ENCODE measurements around the gene ZNF133.
"Not testable (repeated sequence)": the region's sequence is repeated elsewhere in the genome, so short reads cannot be mapped to it uniquely, and the experiment has no call there.

Gene ZNF133

DNA sequence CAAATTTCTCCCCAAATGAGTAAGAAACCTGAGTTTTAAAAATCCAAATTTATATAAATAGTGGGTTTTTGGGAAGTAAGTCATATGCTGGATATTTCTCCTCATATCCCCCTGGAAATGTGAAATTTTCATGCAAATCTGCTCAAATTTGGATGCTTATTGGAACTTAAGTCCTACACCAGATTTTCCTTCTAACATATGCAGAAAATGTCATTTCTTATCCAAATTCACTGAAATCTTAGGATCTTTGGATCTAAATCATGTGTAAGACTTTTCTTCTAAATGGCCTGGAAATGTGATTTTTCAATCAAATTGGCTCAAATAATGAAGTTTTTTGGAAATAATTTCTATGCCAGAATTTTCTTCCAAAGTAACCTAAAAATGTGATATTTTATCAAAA, 33.0 kb downstream of the ZNF133 start:
- DNase-seq (ENCODE audit: low read depth), result no peak
- TF ChIP-seq, protein P1, sequence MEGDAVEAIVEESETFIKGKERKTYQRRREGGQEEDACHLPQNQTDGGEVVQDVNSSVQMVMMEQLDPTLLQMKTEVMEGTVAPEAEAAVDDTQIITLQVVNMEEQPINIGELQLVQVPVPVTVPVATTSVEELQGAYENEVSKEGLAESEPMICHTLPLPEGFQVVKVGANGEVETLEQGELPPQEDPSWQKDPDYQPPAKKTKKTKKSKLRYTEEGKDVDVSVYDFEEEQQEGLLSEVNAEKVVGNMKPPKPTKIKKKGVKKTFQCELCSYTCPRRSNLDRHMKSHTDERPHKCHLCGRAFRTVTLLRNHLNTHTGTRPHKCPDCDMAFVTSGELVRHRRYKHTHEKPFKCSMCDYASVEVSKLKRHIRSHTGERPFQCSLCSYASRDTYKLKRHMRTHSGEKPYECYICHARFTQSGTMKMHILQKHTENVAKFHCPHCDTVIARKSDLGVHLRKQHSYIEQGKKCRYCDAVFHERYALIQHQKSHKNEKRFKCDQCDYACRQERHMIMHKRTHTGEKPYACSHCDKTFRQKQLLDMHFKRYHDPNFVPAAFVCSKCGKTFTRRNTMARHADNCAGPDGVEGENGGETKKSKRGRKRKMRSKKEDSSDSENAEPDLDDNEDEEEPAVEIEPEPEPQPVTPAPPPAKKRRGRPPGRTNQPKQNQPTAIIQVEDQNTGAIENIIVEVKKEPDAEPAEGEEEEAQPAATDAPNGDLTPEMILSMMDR (IDR thresholded peaks at IDR 0.05; ENCODE audit: insufficient read depth, low read depth, low read length, missing control alignments), result no peak
- H3K4me3 ChIP-seq (ENCODE audit: low read length), result no peak overlapping the region

DNA sequence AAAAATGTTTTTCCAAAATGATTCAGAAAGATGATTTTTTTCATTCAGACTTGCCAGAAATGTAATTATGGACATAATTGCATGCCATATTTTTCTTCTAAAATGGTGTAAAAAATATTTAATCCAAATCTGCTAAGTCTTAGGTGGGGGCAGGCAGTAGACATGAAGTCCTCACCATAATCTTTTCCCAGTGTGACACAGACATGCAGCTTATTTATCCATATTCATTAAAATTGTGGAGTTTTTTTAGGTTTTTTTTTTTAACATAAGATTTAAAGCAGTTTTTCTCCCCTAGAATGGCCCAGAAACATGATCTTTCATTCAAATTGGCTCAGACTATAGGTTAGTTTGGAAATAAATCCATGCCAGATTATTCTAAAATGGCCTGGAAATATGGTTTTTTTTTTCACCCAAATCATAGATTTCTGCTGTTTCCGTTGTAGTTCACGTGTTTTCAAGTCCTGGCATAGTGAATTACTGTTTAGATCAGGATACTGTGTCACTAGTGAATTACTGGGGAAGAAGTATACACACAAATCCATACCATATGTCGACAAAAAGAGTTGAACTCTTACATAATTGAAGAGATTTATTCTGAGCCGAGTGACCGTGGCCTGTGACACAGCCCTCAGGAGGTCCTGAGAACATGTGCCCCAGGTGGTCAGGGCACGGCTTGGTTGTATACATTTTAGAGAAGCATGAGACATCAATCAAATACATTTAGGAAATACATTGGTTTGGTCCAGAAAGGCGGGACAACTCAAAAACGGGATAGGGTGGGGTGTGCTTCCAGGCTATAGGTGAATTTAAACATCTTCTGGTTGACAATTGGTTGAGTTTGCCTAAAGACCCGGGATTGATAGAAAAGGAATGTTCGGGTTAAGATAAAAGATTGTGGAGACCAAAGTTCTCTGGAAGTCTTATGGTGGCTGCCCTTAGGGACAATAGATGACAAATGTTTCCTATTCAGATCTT, 33.9 kb downstream of the ZNF133 start:
- H3K4me3 ChIP-seq (ENCODE audit: low read length), result no peak overlapping the region
- TF ChIP-seq, protein P1 (IDR thresholded peaks at IDR 0.05; ENCODE audit: insufficient read depth, low read depth, low read length, missing control alignments), result no peak
- DNase-seq (ENCODE audit: low read depth), result no peak

DNA sequence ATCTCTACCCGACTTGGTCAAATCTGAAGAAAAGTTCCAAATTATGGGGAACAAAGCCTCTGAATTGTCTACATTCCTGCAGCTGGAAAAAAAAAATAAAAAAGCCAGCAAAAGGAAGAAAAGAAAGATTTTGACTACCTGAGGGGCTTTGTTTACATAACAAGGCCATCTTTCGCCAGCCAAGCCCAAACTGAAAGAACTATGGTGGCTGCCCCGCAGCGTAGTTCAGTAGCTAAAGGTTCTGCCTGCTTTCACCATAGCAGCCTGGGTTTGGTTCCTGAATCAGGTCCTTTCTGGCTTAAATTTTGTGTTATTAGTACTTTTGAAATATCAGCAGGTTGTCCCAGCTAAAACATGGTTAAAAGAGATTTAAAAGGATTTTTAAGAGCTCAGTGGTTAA, 35.4 kb downstream of the ZNF133 start:
- DNase-seq (ENCODE audit: low read depth), result no peak
- TF ChIP-seq, protein P1 (IDR thresholded peaks at IDR 0.05; ENCODE audit: insufficient read depth, low read depth, low read length, missing control alignments), result no peak
- H3K4me3 ChIP-seq (ENCODE audit: low read length), result no peak overlapping the region

DNA sequence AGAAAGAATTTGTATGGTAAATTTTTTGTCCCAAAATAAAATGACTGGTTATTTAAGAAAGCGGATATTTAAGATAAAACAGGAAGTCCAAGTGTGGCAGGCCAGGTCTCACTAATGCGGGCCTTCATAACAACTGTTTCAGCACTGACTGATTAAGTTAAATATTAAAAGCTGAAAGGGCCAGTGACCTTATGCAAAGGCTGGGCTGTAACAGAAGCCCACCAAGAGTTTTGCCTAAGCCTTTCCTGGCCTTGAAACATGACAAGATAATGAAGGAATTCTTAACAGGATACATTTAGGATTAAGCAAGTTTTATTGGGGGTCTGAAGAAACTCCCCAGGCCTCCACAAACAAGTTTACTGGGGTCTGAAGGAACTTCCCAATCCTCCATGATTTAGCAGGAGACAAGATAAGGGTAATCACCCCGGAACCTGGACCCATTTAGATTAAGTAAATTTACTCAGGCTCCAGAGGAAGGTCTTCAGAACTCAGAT, 36.3 kb downstream of the ZNF133 start:
- TF ChIP-seq, protein P1 (IDR thresholded peaks at IDR 0.05; ENCODE audit: insufficient read depth, low read depth, low read length, missing control alignments), result no peak
- no peak overlapping the region for H3K4me3 ChIP-seq (ENCODE audit: low read length)
- DNase-seq (ENCODE audit: low read depth), result no peak

DNA sequence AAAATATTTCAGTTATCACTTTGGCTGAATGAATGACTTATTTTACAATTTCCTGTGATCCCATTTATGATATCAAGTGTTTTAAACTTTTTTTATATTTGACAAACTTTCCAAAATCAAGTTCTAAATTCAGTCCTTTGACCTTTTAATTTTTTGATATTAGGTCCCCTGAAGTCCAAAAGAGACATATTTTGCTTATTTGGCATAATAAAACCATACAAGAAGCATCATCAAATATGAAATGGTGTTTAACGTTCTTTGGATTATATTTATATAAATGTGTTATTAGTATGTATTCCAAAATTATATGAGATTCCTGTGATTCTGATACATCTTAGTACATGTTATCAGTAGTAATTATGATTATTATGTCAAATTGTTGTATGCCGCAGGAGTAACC, 38.7 kb downstream of the ZNF133 start:
- TF ChIP-seq, protein P1 (IDR thresholded peaks at IDR 0.05; ENCODE audit: insufficient read depth, low read depth, low read length, missing control alignments), result no peak
- DNase-seq (ENCODE audit: low read depth), result no peak

DNA sequence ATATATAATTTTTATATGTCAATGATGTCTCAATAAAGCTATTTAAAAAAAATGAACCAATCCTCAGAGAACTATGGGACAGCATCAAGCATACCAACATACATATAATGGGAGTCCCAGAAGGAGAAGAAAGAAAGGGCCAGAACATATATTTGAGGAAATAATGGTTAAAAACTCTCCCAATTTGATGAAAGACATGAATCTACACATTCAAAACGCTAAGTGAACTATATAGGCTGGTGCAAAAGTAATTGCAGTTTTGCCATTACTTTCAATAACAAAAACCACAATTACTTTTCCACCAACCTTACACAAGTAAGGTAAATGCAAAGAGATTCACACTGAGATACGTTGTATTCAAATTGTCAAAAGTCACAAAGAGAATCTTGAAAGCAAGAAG, 43.4 kb downstream of the ZNF133 start:
- H3K4me3 ChIP-seq (ENCODE audit: low read length), result no peak overlapping the region
- DNase-seq (ENCODE audit: low read depth), result no peak
- TF ChIP-seq, protein P1 (IDR thresholded peaks at IDR 0.05; ENCODE audit: insufficient read depth, low read depth, low read length, missing control alignments), result no peak

More for the DNA sequence above, 38.7 kb downstream of the ZNF133 start:
- H3K4me3 ChIP-seq (ENCODE audit: low read length), result no peak overlapping the region

DNA sequence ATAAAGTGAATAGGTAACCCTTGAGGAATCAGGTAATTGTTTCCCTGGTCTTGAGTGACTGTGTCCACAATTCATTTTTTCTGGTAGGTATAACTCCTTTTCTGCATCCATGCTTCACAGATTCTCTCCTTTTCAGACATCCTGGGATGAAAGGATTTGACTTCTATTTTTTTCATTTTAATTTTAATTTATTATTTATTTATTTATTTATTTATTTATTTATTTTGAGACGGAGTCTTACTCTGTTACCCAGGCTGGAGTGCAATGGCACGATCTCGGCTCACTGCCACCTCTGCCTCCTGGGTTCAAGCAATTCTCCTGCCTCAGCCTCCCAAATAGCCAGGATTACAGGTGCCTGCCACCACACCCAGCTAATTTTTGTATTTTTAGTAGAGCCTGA, 61.4 kb downstream of the ZNF133 start:
- not testable (repeated sequence) for H3K4me3 ChIP-seq (ENCODE audit: low read length); DNase-seq (ENCODE audit: low read depth)
